H9 (cell line): ENCODE data around the gene DLEC1. TPM values are rescaled to one million over a fixed set of nuclear protein-coding genes. Genes with fewer than 3 reads are reported as not detected.

Source experiments
- DNase-seq: peaks from one replicate; pipeline ENCODE4 v3.0.0-alpha.2; 2017
- H2AFZ ChIP-seq: one replicate; pipeline ENCODE4 v1.6.1; 2013; ENCODE audit warnings: mild to moderate bottlenecking, low read length, control low read depth, moderate library complexity
- H2AK5ac ChIP-seq: 2 replicates; pipeline ENCODE4 v1.6.1; 2013; ENCODE audit warnings: low read length, control low read depth, mixed read lengths; ENCODE audit not compliant: insufficient read length
- H2BK120ac ChIP-seq: one replicate; pipeline ENCODE4 v1.6.1; 2013; ENCODE audit warnings: low read depth, mild to moderate bottlenecking, low read length, control low read depth, inconsistent platforms; ENCODE audit not compliant: poor library complexity, severe bottlenecking
- H2BK12ac ChIP-seq: 2 replicates; pipeline ENCODE4 v1.6.1; 2013; ENCODE audit warnings: low read length, control low read depth, mixed read lengths, low read depth; ENCODE audit not compliant: insufficient read length
- H2BK15ac ChIP-seq: 2 replicates; pipeline ENCODE4 v1.6.1; 2013; ENCODE audit warnings: low read depth, low read length, control low read depth
- H2BK20ac ChIP-seq: one replicate; pipeline ENCODE4 v1.6.1; 2013; ENCODE audit warnings: low read depth, mild to moderate bottlenecking, low read length, control low read depth, inconsistent platforms; ENCODE audit not compliant: poor library complexity, severe bottlenecking
- H2BK5ac ChIP-seq: 2 replicates; pipeline ENCODE4 v1.6.1; 2013; ENCODE audit warnings: low read length, control low read depth, mixed read lengths; ENCODE audit not compliant: insufficient read length
- H3K14ac ChIP-seq: 2 replicates; pipeline ENCODE4 v1.6.1; 2013; ENCODE audit warnings: low read length, control low read depth; ENCODE audit not compliant: insufficient read depth
- H3K18ac ChIP-seq: 2 replicates; pipeline ENCODE4 v1.6.1; 2013; ENCODE audit warnings: low read depth, mild to moderate bottlenecking, mixed read lengths, low read length, control low read depth; ENCODE audit not compliant: insufficient read length
- H3K23ac ChIP-seq: 2 replicates; pipeline ENCODE4 v1.6.1; 2013; ENCODE audit warnings: low read length, control low read depth, mixed read lengths, low read depth; ENCODE audit not compliant: insufficient read length
- H3K23me2 ChIP-seq: 2 replicates; pipeline ENCODE4 v1.6.1; 2013; ENCODE audit warnings: low read depth, mild to moderate bottlenecking, mixed read lengths, low read length, control low read depth; ENCODE audit not compliant: insufficient read length, poor library complexity, severe bottlenecking
- H3K27ac ChIP-seq: 2 replicates; pipeline ENCODE4 v1.5.1; 2013; ENCODE audit warnings: low read length, control low read depth, mixed read lengths, low read depth; ENCODE audit not compliant: insufficient read length
- H3K27me3 ChIP-seq: 2 replicates; pipeline ENCODE4 v1.6.1; 2013; ENCODE audit warnings: low read length, control low read depth, inconsistent platforms; ENCODE audit not compliant: insufficient read depth
- H3K4ac ChIP-seq: 2 replicates; pipeline ENCODE4 v1.6.1; 2013; ENCODE audit warnings: low read depth, mild to moderate bottlenecking, control low read depth, inconsistent platforms, low read length, moderate library complexity
- H3K4me1 ChIP-seq: 2 replicates; pipeline ENCODE4 v1.6.1; 2013; ENCODE audit warnings: low read length, control low read depth, inconsistent platforms; ENCODE audit not compliant: insufficient read depth
- H3K4me2 ChIP-seq: 2 replicates; pipeline ENCODE4 v1.6.1; 2013; ENCODE audit warnings: low read length, control low read depth, mixed read lengths; ENCODE audit not compliant: insufficient read length, insufficient read depth
- H3K56ac ChIP-seq: 2 replicates; pipeline ENCODE4 v1.6.1; 2013; ENCODE audit warnings: low read depth, mild to moderate bottlenecking, mixed read lengths, low read length, control low read depth; ENCODE audit not compliant: insufficient read length
- H3K79me1 ChIP-seq: 2 replicates; pipeline ENCODE4 v1.6.1; 2013; ENCODE audit warnings: low read depth, mild to moderate bottlenecking, moderate library complexity, low read length, control low read depth, inconsistent platforms; ENCODE audit not compliant: insufficient read depth, poor library complexity, severe bottlenecking
- H3K79me2 ChIP-seq: 2 replicates; pipeline ENCODE4 v1.6.1; 2013; ENCODE audit warnings: low read length, control low read depth, inconsistent platforms; ENCODE audit not compliant: insufficient read depth
- H3K9ac ChIP-seq: 2 replicates; pipeline ENCODE4 v1.6.1; 2013; ENCODE audit warnings: low read length, control low read depth, mixed read lengths; ENCODE audit not compliant: insufficient read length; ENCODE audit errors: extremely low read depth
- H3K9me3 ChIP-seq: one replicate; pipeline ENCODE4 v1.6.1; 2013; ENCODE audit warnings: low read depth, low read length, inconsistent platforms; ENCODE audit not compliant: control insufficient read depth
- H3T11ph ChIP-seq: one replicate; pipeline ENCODE4 v1.6.1; 2013; ENCODE audit warnings: mild to moderate bottlenecking, low read length, control low read depth, inconsistent platforms
- H4K20me1 ChIP-seq: one replicate; pipeline ENCODE4 v1.6.1; 2013; ENCODE audit not compliant: control insufficient read depth, insufficient read length, insufficient read depth
- H4K5ac ChIP-seq: 2 replicates; pipeline ENCODE4 v1.6.1; 2013; ENCODE audit warnings: low read depth, mild to moderate bottlenecking, mixed read lengths, low read length, control low read depth; ENCODE audit not compliant: insufficient read length
- H4K8ac ChIP-seq: replicated peaks from 2 replicates; pipeline ENCODE4 v1.6.1; 2013; ENCODE audit warnings: low read length, control low read depth, mixed read lengths, low read depth; ENCODE audit not compliant: insufficient read length
- H4K91ac ChIP-seq: 2 replicates; pipeline ENCODE4 v1.6.1; 2013; ENCODE audit warnings: low read depth, mild to moderate bottlenecking, moderate library complexity, mixed read lengths, low read length, control low read depth; ENCODE audit not compliant: insufficient read length
- H3K27ac Mint-ChIP-seq, 3 experiments: 2 replicates in 2 of 3; 3 replicates in 1 of 3; pipeline ENCODE4 v1.8.0; 2020 to 2021; ENCODE audit warnings: mixed read lengths in 3 of 3, mild to moderate bottlenecking in 1 of 3, moderate library complexity in 1 of 3
- H3K27me3 Mint-ChIP-seq: 2 replicates; pipeline ENCODE4 v1.8.0; 2021; ENCODE audit warnings: low read depth, mild to moderate bottlenecking, moderate library complexity, mixed read lengths
- H3K36me3 Mint-ChIP-seq, 3 experiments: 2 replicates in 2 of 3; 3 replicates in 1 of 3; pipeline ENCODE4 v1.8.0; 2020 to 2021; ENCODE audit warnings: low read depth in 3 of 3, mixed read lengths in 3 of 3; ENCODE audit not compliant: insufficient read depth in 1 of 3
- H3K4me1 Mint-ChIP-seq, 2 experiments: 2 replicates each; pipeline ENCODE4 v1.8.0; 2020; ENCODE audit warnings: mixed read lengths in 2 of 2
- H3K4me3 Mint-ChIP-seq, 2 experiments: 2 replicates in 1 of 2; 3 replicates in 1 of 2; pipeline ENCODE4 v1.8.0; 2020 to 2021; ENCODE audit warnings: mild to moderate bottlenecking in 2 of 2, mixed read lengths in 2 of 2, moderate library complexity in 1 of 2
- H3K9me3 Mint-ChIP-seq, 2 experiments: 2 replicates in 1 of 2; 3 replicates in 1 of 2; pipeline ENCODE4 v1.8.0; 2020; ENCODE audit warnings: mild to moderate bottlenecking in 2 of 2, mixed read lengths in 2 of 2, moderate library complexity in 1 of 2
- WGBS: extraction: QIAGEN DNeasy Blood & Tissue Kit; methylation state at CpG from one replicate; pipeline ENCODE4 v1.1.7; 2013; ENCODE audit warnings: missing lambda C conversion rate, low lambda C conversion rate, mixed read lengths; ENCODE audit not compliant: insufficient read length; ENCODE audit errors: extremely low coverage; 5-methylcytosine and 5-hydroxymethylcytosine counted together
- total RNA-seq: library from RNA; stranded (reverse); gene quantifications from 2 replicates; pipeline ENCODE4 v1.2.1, GENCODE V29; 2021
- TF ChIP-seq, protein P1 (sequence below): fragments of 200-600 bp; sonication (generic); conservative IDR thresholded peaks from 3 replicates; pipeline ENCODE4 v1.8.0; 2021; ENCODE audit warnings: antibody characterized with exemption, mild to moderate bottlenecking

The DLEC1 gene
- total RNA-seq, 1 experiment from 2014 or later: 2.1 TPM

GRCh38 chr3:37993067-37993455, 45.9 kb upstream of the DLEC1 start:
- no peaks in the 10 kb centered on the region; the same call in 1 of the 2 replicates for H3K4me1 ChIP-seq
- no peak overlapping the region for H3K56ac ChIP-seq
- H3K4ac ChIP-seq: no peak overlapping the region
- no peak overlapping the region for H2BK12ac ChIP-seq
- no peaks in the 10 kb centered on the region for H3K79me2 ChIP-seq
- no peak overlapping the region for H2BK15ac ChIP-seq
- Mint-ChIP-seq H3K9me3 (no peaks in the 10 kb centered on the region), H3K36me3 (peaks cover 0 to 2% (median 0%) of the 10 kb centered on the region in 3 experiments; a peak in 1 of 7 replicates), H3K4me1 (peaks cover 14 to 39% of the 10 kb centered on the region in 2 experiments), H3K4me3 (0 out of 5 replicates have a peak overlapping the region, but pooled peaks of 1 of the 2 experiments have one; percentile 82), H3K27me3 (peaks cover 15% of the 10 kb centered on the region), H3K27ac (no peak overlapping the region)
- no peak overlapping the region for H3K14ac ChIP-seq
- no peaks in the 10 kb centered on the region for H3K79me1 ChIP-seq
- H4K8ac ChIP-seq: no peak overlapping the region
- H3K27me3 ChIP-seq: no peaks in the 10 kb centered on the region; the same call in 1 of the 2 replicates
- no peak overlapping the region for H3K27ac ChIP-seq
- no peak overlapping the region for H2AK5ac ChIP-seq
- no peak for DNase-seq
- WGBS: no CpG with 5 or more reads among the region's 8 CpGs
- H3K9me3 ChIP-seq: no peaks in the 10 kb centered on the region
- no peak overlapping the region for H4K5ac ChIP-seq
- H2BK20ac ChIP-seq: no peak overlapping the region
- H3K18ac ChIP-seq: no peak overlapping the region
- no peak overlapping the region for H3T11ph ChIP-seq
- no peaks in the 10 kb centered on the region for H3K23me2 ChIP-seq
- TF ChIP-seq, protein P1, sequence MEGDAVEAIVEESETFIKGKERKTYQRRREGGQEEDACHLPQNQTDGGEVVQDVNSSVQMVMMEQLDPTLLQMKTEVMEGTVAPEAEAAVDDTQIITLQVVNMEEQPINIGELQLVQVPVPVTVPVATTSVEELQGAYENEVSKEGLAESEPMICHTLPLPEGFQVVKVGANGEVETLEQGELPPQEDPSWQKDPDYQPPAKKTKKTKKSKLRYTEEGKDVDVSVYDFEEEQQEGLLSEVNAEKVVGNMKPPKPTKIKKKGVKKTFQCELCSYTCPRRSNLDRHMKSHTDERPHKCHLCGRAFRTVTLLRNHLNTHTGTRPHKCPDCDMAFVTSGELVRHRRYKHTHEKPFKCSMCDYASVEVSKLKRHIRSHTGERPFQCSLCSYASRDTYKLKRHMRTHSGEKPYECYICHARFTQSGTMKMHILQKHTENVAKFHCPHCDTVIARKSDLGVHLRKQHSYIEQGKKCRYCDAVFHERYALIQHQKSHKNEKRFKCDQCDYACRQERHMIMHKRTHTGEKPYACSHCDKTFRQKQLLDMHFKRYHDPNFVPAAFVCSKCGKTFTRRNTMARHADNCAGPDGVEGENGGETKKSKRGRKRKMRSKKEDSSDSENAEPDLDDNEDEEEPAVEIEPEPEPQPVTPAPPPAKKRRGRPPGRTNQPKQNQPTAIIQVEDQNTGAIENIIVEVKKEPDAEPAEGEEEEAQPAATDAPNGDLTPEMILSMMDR: no peak
- no peak overlapping the region for H4K91ac ChIP-seq
- no peak overlapping the region for H3K23ac ChIP-seq
- H4K20me1 ChIP-seq: no peaks in the 10 kb centered on the region
- no peak overlapping the region for H2BK5ac ChIP-seq
- H3K4me2 ChIP-seq: no peak overlapping the region
- H3K9ac ChIP-seq: no peak overlapping the region
- H2AFZ ChIP-seq: no peak overlapping the region
- H2BK120ac ChIP-seq: no peak overlapping the region
